PC-3 (cell line): Measurements from ENCODE around the gene WNT7B.

Source experiments
- CTCF ChIP-seq: fragments of 300-600 bp; sonication (generic); conservative IDR thresholded peaks from 2 replicates; pipeline ENCODE4 v1.5.1; 2017; ENCODE audit warnings: antibody characterized with exemption, low read depth, mild to moderate bottlenecking, low read length
- EZH2 ChIP-seq: fragments of 300-600 bp; sonication (generic); IDR thresholded peaks from one replicate; pipeline ENCODE4 v1.6.1; 2017; ENCODE audit warnings: antibody characterized with exemption, mild to moderate bottlenecking, low read length; ENCODE audit not compliant: unreplicated experiment
- EZH2phosphoT487 ChIP-seq: fragments of 300-600 bp; sonication (generic); IDR thresholded peaks from 2 replicates; pipeline ENCODE4 v1.6.1; 2018; ENCODE audit warnings: mild to moderate bottlenecking, antibody characterized with exemption, low read length, borderline replicate concordance

DNA sequence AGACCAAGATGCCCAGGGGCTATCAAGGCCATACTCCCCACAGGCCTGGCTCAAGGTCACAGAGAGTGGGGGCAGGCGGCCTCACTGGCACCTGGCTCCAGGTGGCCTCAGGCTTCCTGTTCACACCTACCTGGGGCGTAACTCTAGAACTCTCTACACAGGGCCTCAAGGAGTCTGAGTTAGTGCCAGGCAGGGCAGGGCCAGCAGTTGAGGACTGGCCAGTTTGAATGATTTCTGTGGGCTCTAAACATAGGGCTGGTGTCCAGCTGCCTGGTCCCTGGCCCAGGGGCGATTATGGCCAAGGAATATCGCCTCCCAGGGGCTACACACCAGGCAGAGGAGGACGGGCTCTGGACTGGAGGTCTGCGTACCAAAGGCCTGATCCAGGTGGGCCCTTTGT is 79.2 kb downstream of the WNT7B start:
- TF ChIP-seq EZH2phosphoT487, result no peak
- TF ChIP-seq CTCF, result no peak
- no peak for TF ChIP-seq EZH2
